Right lobe of liver (tissue), 4 donors: Measurements from ENCODE around the gene KCNQ1.

Source experiments
- POLR2A ChIP-seq: fragments of 450-650 bp; IDR thresholded peaks from one replicate; pipeline ENCODE4 v1.6.1; 2017; ENCODE audit warnings: antibody characterized with exemption, mild to moderate bottlenecking
- TF ChIP-seq, protein P1 (sequence below), 4 donors: fragments of 200-600 bp in 3 of 4; fragments of 450-650 bp in 1 of 4; IDR thresholded peaks; one replicate each; pipeline versions ENCODE4 v1.5.1 to v1.8.0; 2016 to 2022; ENCODE audit warnings: antibody characterized with exemption in 4 of 4, mild to moderate bottlenecking in 2 of 4
- donor health status: DM: no; HTN: no; CAD: no.
- donor health status: DM: no; HTN: no; CAD: no.
- donor health status: DM: no; HTN: yes; CAD: no.

GRCh38 chr11:2565447-2566222 is 120.8 kb downstream of the KCNQ1 start:
- TF ChIP-seq, protein P1, sequence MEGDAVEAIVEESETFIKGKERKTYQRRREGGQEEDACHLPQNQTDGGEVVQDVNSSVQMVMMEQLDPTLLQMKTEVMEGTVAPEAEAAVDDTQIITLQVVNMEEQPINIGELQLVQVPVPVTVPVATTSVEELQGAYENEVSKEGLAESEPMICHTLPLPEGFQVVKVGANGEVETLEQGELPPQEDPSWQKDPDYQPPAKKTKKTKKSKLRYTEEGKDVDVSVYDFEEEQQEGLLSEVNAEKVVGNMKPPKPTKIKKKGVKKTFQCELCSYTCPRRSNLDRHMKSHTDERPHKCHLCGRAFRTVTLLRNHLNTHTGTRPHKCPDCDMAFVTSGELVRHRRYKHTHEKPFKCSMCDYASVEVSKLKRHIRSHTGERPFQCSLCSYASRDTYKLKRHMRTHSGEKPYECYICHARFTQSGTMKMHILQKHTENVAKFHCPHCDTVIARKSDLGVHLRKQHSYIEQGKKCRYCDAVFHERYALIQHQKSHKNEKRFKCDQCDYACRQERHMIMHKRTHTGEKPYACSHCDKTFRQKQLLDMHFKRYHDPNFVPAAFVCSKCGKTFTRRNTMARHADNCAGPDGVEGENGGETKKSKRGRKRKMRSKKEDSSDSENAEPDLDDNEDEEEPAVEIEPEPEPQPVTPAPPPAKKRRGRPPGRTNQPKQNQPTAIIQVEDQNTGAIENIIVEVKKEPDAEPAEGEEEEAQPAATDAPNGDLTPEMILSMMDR (IDR thresholded peaks at IDR 0.05), result no peak
- no peak for TF ChIP-seq POLR2A
